GM23338 (cell line): ENCODE results near the gene SNAPC4. TPM values are rescaled to one million over a fixed set of nuclear protein-coding genes. Genes with fewer than 3 reads are reported as not detected.
"Not testable (repeated sequence)": the region's sequence is repeated elsewhere in the genome, so short reads cannot be mapped to it uniquely, and the experiment has no call there.

Experiments used
- ATAC-seq: fragments of 200-7000 bp; cut with Tn5 transposase; 3 replicates; pipeline ENCODE4 v1.9.1; 2020
- DNase-seq: peaks from one replicate; pipeline ENCODE4 v3.0.0-alpha.2; 2015; ENCODE audit warnings: low spot score
- H2AFZ ChIP-seq: fragments of 200-600 bp; sonication (generic); 2 replicates; pipeline ENCODE4 v1.8.0; 2016; ENCODE audit warnings: antibody characterized with exemption, mild to moderate bottlenecking, moderate library complexity
- H3F3A ChIP-seq: fragments of 200-600 bp; sonication (generic); replicated peaks from 2 replicates; pipeline ENCODE4 v1.8.0; 2017; ENCODE audit warnings: antibody characterized with exemption, mixed run types, low read depth
- H3K27ac ChIP-seq: fragments of 200-600 bp; sonication (generic); 2 replicates; pipeline ENCODE4 v1.6.1; 2016; ENCODE audit warnings: low read depth
- H3K27me3 ChIP-seq: fragments of 200-600 bp; sonication (generic); 2 replicates; pipeline ENCODE4 v1.8.0; 2016; ENCODE audit warnings: mild to moderate bottlenecking, mixed run types, moderate library complexity; ENCODE audit not compliant: insufficient read depth
- H3K36me3 ChIP-seq: fragments of 200-600 bp; sonication (generic); 2 replicates; pipeline ENCODE4 v1.8.0; 2016; ENCODE audit warnings: mild to moderate bottlenecking; ENCODE audit not compliant: insufficient read depth
- H3K4me1 ChIP-seq: fragments of 200-600 bp; sonication (generic); 2 replicates; pipeline ENCODE4 v1.8.0; 2016; ENCODE audit warnings: mild to moderate bottlenecking, moderate library complexity; ENCODE audit not compliant: insufficient read depth
- H3K4me2 ChIP-seq: fragments of 200-600 bp; sonication (generic); 2 replicates; pipeline ENCODE4 v1.7.1; 2017; ENCODE audit warnings: mixed run types
- H3K4me3 ChIP-seq: fragments of 200-600 bp; sonication (generic); 2 replicates; pipeline ENCODE4 v1.6.1; 2016; ENCODE audit warnings: mixed run types
- H3K79me2 ChIP-seq: fragments of 200-600 bp; sonication (generic); replicated peaks from 2 replicates; pipeline ENCODE4 v1.8.0; 2017; ENCODE audit warnings: mild to moderate bottlenecking; ENCODE audit not compliant: insufficient read depth
- H3K9me2 ChIP-seq: fragments of 200-600 bp; sonication (generic); 2 replicates; pipeline ENCODE4 v1.8.0; 2017; ENCODE audit not compliant: insufficient read depth
- H4K20me1 ChIP-seq: fragments of 200-600 bp; sonication (generic); replicated peaks from 2 replicates; pipeline ENCODE4 v1.8.0; 2017; ENCODE audit warnings: mild to moderate bottlenecking; ENCODE audit not compliant: insufficient read depth
- H3K27ac Mint-ChIP-seq: 2 replicates; pipeline ENCODE4 v1.8.0; 2020; ENCODE audit warnings: inconsistent platforms, mild to moderate bottlenecking, moderate library complexity, mixed read lengths
- H3K27me3 Mint-ChIP-seq: 3 replicates; pipeline ENCODE4 v1.8.0; 2022; ENCODE audit warnings: low read depth, mild to moderate bottlenecking, moderate library complexity, mixed read lengths, inconsistent platforms; ENCODE audit not compliant: insufficient read depth, poor library complexity
- H3K36me3 Mint-ChIP-seq: 3 replicates; pipeline ENCODE4 v1.8.0; 2021; ENCODE audit warnings: low read depth, mild to moderate bottlenecking, inconsistent platforms, moderate library complexity, mixed read lengths
- H3K4me1 Mint-ChIP-seq: 3 replicates; pipeline ENCODE4 v1.8.0; 2020; ENCODE audit warnings: mild to moderate bottlenecking, inconsistent platforms, mixed read lengths
- H3K4me3 Mint-ChIP-seq: 3 replicates; pipeline ENCODE4 v1.8.0; 2021; ENCODE audit warnings: moderate library complexity, mild to moderate bottlenecking, inconsistent platforms, mixed read lengths
- H3K9me3 Mint-ChIP-seq: 3 replicates; pipeline ENCODE4 v1.8.0; 2020; ENCODE audit warnings: moderate library complexity, mild to moderate bottlenecking, inconsistent platforms, mixed read lengths
- EZH2 ChIP-seq: fragments of 200-600 bp; sonication (generic); IDR thresholded peaks from one replicate; pipeline ENCODE4 v1.8.0; 2017; ENCODE audit warnings: antibody characterized with exemption, mild to moderate bottlenecking, low read depth; ENCODE audit not compliant: unreplicated experiment
- JUNB ChIP-seq: IDR thresholded peaks from one replicate; pipeline ENCODE4 v1.6.1; 2016; ENCODE audit warnings: antibody characterized with exemption; ENCODE audit not compliant: unreplicated experiment
- ZNF114 ChIP-seq: fragments of 250-450 bp; sonication (Bioruptor Pico); IDR thresholded peaks from 2 replicates; pipeline ENCODE4 v1.5.0; 2020; ENCODE audit warnings: mild to moderate bottlenecking, moderate library complexity
- polyA plus RNA-seq: library from polyadenylated mRNA; unstranded; fragments of >200 nt; fragmentation: Nextera tagmentation; extraction: Ambion mirVana; gene quantifications from 2 replicates; pipeline ENCODE4 v1.2.1, GENCODE V29; 2016
- total RNA-seq: library from RNA; depleted of rRNA; stranded (reverse); fragments of >200 nt; shearing (Covaris generic); gene quantifications from 2 replicates; pipeline ENCODE4 v1.2.3, GENCODE V29; 2014
- TF ChIP-seq, protein P1 (sequence below): IDR thresholded peaks from 2 replicates; pipeline ENCODE4 v1.6.1; 2016; ENCODE audit warnings: antibody characterized with exemption

Gene SNAPC4
- total and polyA plus RNA-seq, 2 experiments from 2014 or later: 8.8 to 22.7 TPM

- Histone ChIP-seq H3K4me1 (peaks cover 17% of the 10 kb centered on the region; the same call in 1 of the 2 replicates), H3F3A (peaks cover 17% of the 10 kb centered on the region), H3K36me3 (peaks cover 29% of the 10 kb centered on the region), H4K20me1 (peaks cover 17% of the 10 kb centered on the region), H3K79me2 (peaks cover 41% of the 10 kb centered on the region)
- not testable (repeated sequence) for H3K4me3 Mint-ChIP-seq, H3K4me2 ChIP-seq, H3K27me3 ChIP-seq, H3K9me3 Mint-ChIP-seq, H3K27ac ChIP-seq, H3K4me3 ChIP-seq, ATAC-seq, H2AFZ ChIP-seq, H3K27ac Mint-ChIP-seq, DNase-seq, H3K9me2 ChIP-seq
- peaks cover 20% of the 10 kb centered on the region for H3K4me1 Mint-ChIP-seq
- H3K36me3 Mint-ChIP-seq: peaks cover 68% of the 10 kb centered on the region
- peaks cover 20% of the 10 kb centered on the region for H3K27me3 Mint-ChIP-seq
Observed at GRCh38 chr9:136407061-136407460, 7.1 kb upstream of the SNAPC4 start.

DNA sequence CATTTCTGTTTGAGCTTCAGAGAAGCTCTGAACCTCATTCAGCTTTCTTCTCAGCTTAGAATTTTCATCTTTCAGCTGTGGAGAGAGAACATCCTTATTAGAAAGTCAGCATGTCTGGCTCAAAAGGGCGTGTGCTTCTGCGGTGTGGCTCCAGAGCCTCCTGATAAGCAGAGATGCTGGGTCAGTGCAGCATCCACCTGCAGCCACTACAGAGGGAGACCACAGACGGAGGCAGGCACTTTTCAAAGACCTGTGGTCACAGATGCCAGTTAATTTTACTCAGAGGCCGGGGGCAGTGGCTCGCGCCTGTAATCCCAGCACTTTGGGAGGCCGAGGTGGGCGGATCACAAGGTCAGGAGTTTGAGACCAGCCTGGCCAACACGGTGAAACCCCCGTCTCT lies 5.9 kb upstream of the SNAPC4 start:
- ATAC-seq, H4K20me1 ChIP-seq, H2AFZ ChIP-seq, H3K27ac Mint-ChIP-seq, H3K9me3 Mint-ChIP-seq, DNase-seq, H3K4me3 ChIP-seq, H3K27me3 ChIP-seq, H3K4me3 Mint-ChIP-seq, H3K9me2 ChIP-seq, H3K4me2 ChIP-seq: not testable (repeated sequence)
- Mint-ChIP-seq H3K27me3 (peaks cover 20% of the 10 kb centered on the region), H3K36me3 (peaks cover 69% of the 10 kb centered on the region), H3K4me1 (peaks cover 14% of the 10 kb centered on the region)
- Histone ChIP-seq H3K36me3 (peaks cover 25% of the 10 kb centered on the region), H3K4me1 (peaks cover 10% of the 10 kb centered on the region; the same call in 1 of the 2 replicates), H3F3A (peaks cover 22% of the 10 kb centered on the region), H3K79me2 (peaks cover 29% of the 10 kb centered on the region), H3K27ac (peak overlapping the region; percentile 32; the same call in 1 of the 2 replicates)

DNA sequence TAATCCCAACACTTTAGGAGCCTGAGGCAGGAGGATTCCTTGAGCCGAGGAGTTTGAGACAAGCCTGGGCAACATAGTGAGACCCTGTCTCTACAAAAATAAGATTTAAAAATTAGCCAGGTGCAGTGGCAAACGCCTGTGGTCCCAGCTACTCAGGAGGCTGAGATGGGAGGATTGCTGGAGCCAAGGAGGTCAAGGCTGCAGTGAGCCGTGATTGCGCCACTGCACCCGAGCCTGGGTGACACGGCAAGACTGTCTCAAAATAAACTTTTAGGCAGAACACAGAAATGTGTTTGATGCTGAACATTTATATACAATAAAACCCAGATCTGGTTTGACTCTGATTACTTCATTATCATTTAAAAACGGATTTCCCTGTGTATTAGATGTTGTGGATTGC lies 5.5 kb upstream of the SNAPC4 start:
- Histone ChIP-seq H3K4me2 (no peak overlapping the region), H3K79me2 (peaks cover 25% of the 10 kb centered on the region), H3F3A (peaks cover 27% of the 10 kb centered on the region), H3K27me3 (no peaks in the 10 kb centered on the region), H2AFZ (no peak overlapping the region), H3K4me3 (no peak overlapping the region), H4K20me1 (peaks cover 8% of the 10 kb centered on the region), H3K9me2 (no peaks in the 10 kb centered on the region), H3K36me3 (peaks cover 25% of the 10 kb centered on the region), H3K27ac (peak overlapping the region; percentile 32; the same call in 1 of the 2 replicates), H3K4me1 (peaks cover 10% of the 10 kb centered on the region; the same call in 1 of the 2 replicates)
- ATAC-seq (no peak), DNase-seq (no peak)
- Mint-ChIP-seq H3K4me3 (no peak overlapping the region), H3K4me1 (peaks cover 14% of the 10 kb centered on the region), H3K27me3 (peaks cover 21% of the 10 kb centered on the region), H3K36me3 (peaks cover 69% of the 10 kb centered on the region), H3K27ac (no peak overlapping the region), H3K9me3 (no peaks in the 10 kb centered on the region; the same call in 2 of the 3 replicates)
- TF ChIP-seq EZH2: no peak

DNA sequence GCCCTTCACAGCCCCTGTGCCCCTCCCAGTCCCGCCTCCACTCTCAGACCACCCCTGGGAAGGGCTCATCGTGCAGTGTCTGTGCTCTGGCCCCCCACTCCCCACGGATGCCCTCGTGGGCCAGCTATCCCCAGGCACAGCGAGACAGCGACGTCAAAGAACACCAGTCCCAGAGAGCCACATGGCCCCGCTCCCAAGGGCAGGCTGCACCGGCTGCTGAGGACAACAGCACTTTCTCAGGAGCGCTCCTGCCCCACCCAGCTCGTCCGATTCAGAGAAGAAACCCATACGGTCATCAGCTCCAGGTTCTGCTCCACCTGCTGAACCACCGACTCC lies 4.8 kb upstream of the SNAPC4 start:
- Mint-ChIP-seq H3K27ac (no peak overlapping the region), H3K9me3 (no peaks in the 10 kb centered on the region; the same call in 2 of the 3 replicates), H3K4me1 (peaks cover 14% of the 10 kb centered on the region), H3K27me3 (peaks cover 19% of the 10 kb centered on the region), H3K36me3 (peaks cover 69% of the 10 kb centered on the region), H3K4me3 (no peak overlapping the region)
- H2AFZ ChIP-seq: no peak overlapping the region
- H3K4me2 ChIP-seq: no peak overlapping the region
- no peak for ATAC-seq
- TF ChIP-seq JUNB (no peak), ZNF114 (CRISPR knock-in tag) (no peak)
- TF ChIP-seq, protein P1, sequence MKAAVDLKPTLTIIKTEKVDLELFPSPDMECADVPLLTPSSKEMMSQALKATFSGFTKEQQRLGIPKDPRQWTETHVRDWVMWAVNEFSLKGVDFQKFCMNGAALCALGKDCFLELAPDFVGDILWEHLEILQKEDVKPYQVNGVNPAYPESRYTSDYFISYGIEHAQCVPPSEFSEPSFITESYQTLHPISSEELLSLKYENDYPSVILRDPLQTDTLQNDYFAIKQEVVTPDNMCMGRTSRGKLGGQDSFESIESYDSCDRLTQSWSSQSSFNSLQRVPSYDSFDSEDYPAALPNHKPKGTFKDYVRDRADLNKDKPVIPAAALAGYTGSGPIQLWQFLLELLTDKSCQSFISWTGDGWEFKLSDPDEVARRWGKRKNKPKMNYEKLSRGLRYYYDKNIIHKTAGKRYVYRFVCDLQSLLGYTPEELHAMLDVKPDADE: no peak
- peaks cover 8% of the 10 kb centered on the region for H4K20me1 ChIP-seq
- H3K4me1 ChIP-seq: peaks cover 10% of the 10 kb centered on the region; the same call in 1 of the 2 replicates
- no peak overlapping the region for H3K4me3 ChIP-seq
- no peak overlapping the region for H3K27ac ChIP-seq
- H3K9me2 ChIP-seq: no peaks in the 10 kb centered on the region
- peaks cover 25% of the 10 kb centered on the region for H3K36me3 ChIP-seq
- peaks cover 27% of the 10 kb centered on the region for H3F3A ChIP-seq
- DNase-seq: no peak
- H3K27me3 ChIP-seq: no peaks in the 10 kb centered on the region
- peaks cover 22% of the 10 kb centered on the region for H3K79me2 ChIP-seq
